Calu3 (cell line): ENCODE data around the gene SHCBP1L. TPM values are rescaled to one million over a fixed set of nuclear protein-coding genes. Genes with fewer than 3 reads are reported as not detected.

Experiments used
- BruUV-seq: library from RNA; stranded (reverse); fragments of 400-500 nt; replicated peaks from 2 replicates; lab custom pipeline; 2021; lab: Mats Ljungman, UMichigan
- CTCF ChIA-PET: fragments of 300-600 bp; sonication (Branson Sonifier 250); formaldehyde crosslinking; loops from one replicate; lab custom pipeline; 2022; ENCODE audit warnings: antibody characterized with exemption; lab: Charles Lee
- DNase-seq: peaks from one replicate; pipeline ENCODE4 v3.0.0; 2022
- H3K27ac Mint-ChIP-seq: one replicate; pipeline ENCODE4 v1.8.0; 2022; ENCODE audit warnings: mixed read lengths; ENCODE audit not compliant: unreplicated experiment
- H3K27me3 Mint-ChIP-seq: one replicate; pipeline ENCODE4 v1.8.0; 2022; ENCODE audit warnings: mixed read lengths; ENCODE audit not compliant: unreplicated experiment
- H3K36me3 Mint-ChIP-seq: one replicate; pipeline ENCODE4 v1.8.0; 2022; ENCODE audit warnings: mild to moderate bottlenecking, moderate library complexity, mixed read lengths; ENCODE audit not compliant: insufficient read depth, unreplicated experiment
- H3K4me1 Mint-ChIP-seq: one replicate; pipeline ENCODE4 v1.8.0; 2022; ENCODE audit warnings: mild to moderate bottlenecking, low read depth, mixed read lengths; ENCODE audit not compliant: unreplicated experiment
- H3K4me3 Mint-ChIP-seq: one replicate; pipeline ENCODE4 v1.8.0; 2022; ENCODE audit warnings: mild to moderate bottlenecking, low read depth, moderate library complexity, mixed read lengths; ENCODE audit not compliant: unreplicated experiment
- H3K9me3 Mint-ChIP-seq: one replicate; pipeline ENCODE4 v1.8.0; 2022; ENCODE audit warnings: low read depth, mixed read lengths; ENCODE audit not compliant: unreplicated experiment
- intact Hi-C: fragments of 100-400 bp; cut with micrococcal nuclease; formaldehyde crosslinking; loops from one replicate; pipeline ENCODE4 v1.10.0; 2022; ENCODE audit not compliant: unreplicated experiment
- total RNA-seq: library from RNA; stranded (reverse); gene quantifications from 2 replicates; pipeline ENCODE4 v1.2.3, GENCODE V29; 2022
- TF ChIP-seq, protein P1 (sequence below): fragments of 200-600 bp; IDR thresholded peaks from one replicate; pipeline ENCODE4 v1.8.0; 2022; ENCODE audit warnings: antibody characterized with exemption; ENCODE audit not compliant: unreplicated experiment

SHCBP1L gene
- total RNA-seq, 1 experiment from 2014 or later, result not detected

DNA sequence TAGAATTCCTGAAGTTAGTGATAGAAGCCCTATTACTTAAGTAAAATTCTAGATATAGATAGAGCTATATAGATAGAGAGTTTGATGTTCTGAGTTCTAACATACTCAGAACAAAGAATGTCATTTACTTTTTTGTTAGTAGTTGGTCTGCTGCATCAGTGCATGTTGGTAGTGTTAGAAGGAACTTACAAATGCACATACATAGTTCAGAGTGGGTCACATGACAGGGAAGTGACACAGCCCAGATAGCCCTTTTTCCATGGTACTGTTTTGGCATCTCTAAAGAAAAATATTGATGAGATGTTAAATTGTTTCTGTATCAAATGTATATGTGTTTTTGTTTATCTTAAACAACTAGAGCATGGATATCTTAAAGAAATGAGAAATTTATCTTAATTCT is 68.1 kb downstream of the SHCBP1L start:
- intact Hi-C loops, result loop anchor here (5.0 kb wide), 1 partner anchor 252 kb away; no protein-coding TSS in a partner anchor
- TF ChIP-seq, protein P1, sequence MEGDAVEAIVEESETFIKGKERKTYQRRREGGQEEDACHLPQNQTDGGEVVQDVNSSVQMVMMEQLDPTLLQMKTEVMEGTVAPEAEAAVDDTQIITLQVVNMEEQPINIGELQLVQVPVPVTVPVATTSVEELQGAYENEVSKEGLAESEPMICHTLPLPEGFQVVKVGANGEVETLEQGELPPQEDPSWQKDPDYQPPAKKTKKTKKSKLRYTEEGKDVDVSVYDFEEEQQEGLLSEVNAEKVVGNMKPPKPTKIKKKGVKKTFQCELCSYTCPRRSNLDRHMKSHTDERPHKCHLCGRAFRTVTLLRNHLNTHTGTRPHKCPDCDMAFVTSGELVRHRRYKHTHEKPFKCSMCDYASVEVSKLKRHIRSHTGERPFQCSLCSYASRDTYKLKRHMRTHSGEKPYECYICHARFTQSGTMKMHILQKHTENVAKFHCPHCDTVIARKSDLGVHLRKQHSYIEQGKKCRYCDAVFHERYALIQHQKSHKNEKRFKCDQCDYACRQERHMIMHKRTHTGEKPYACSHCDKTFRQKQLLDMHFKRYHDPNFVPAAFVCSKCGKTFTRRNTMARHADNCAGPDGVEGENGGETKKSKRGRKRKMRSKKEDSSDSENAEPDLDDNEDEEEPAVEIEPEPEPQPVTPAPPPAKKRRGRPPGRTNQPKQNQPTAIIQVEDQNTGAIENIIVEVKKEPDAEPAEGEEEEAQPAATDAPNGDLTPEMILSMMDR, result no peak
- no peaks in the 10 kb centered on the region for H3K9me3 Mint-ChIP-seq
- CTCF ChIA-PET, result no interaction called here
- no peak overlapping the region for H3K27ac Mint-ChIP-seq
- no TSS peak for BruUV-seq
- H3K27me3 Mint-ChIP-seq, result no peaks in the 10 kb centered on the region
- H3K36me3 Mint-ChIP-seq, result peaks cover 93% of the 10 kb centered on the region
- DNase-seq, result no peak
- no peak overlapping the region for H3K4me3 Mint-ChIP-seq
- no peaks in the 10 kb centered on the region for H3K4me1 Mint-ChIP-seq

DNA sequence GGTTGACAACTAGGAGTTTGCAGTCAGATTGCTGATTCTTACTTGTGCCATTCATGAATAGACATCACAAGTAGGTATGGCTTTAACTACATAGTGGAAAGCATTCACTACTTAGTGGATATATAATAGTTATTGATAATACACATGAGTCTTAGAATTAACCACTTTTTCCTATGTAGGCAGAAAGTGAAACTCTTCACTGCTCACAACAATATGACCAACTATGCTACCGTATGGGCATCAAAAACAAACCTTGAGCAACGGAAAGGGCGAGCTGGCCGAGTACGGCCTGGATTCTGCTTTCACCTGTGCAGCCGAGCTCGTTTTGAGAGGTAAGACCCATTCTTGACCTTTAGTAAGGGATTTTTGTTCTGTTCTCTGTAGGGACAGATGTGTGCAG is 75.1 kb downstream of the SHCBP1L start:
- Mint-ChIP-seq H3K27me3 (no peaks in the 10 kb centered on the region), H3K4me1 (no peaks in the 10 kb centered on the region), H3K36me3 (peaks cover 94% of the 10 kb centered on the region), H3K4me3 (no peak overlapping the region), H3K27ac (no peak overlapping the region), H3K9me3 (no peaks in the 10 kb centered on the region)
- no peak for DNase-seq
- intact Hi-C loops, result no loop called here
- TF ChIP-seq, protein P1, result no peak
- no TSS peak for BruUV-seq
- CTCF ChIA-PET, result no interaction called here

DNA sequence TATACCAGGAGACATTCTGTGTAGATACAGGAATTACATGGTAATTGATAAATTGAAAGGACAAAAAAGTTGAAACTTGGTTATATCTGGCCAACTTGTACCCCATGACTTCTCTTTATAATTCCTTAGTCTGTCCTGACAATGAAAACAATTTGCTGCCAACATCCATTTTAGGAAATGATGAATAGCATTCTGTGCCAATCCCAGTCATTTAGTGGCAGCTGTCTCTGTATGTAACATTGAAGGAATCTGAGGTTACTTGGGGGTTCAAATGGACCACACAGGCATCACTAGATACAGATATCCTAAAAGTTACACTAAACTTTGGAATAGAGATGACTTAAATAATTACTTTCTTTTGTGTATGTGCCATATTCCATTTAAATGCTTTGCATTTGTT is 75.6 kb downstream of the SHCBP1L start:
- Mint-ChIP-seq H3K36me3 (peaks cover 94% of the 10 kb centered on the region), H3K9me3 (no peaks in the 10 kb centered on the region), H3K4me3 (no peak overlapping the region), H3K27ac (no peak overlapping the region), H3K4me1 (no peaks in the 10 kb centered on the region), H3K27me3 (no peaks in the 10 kb centered on the region)
- CTCF ChIA-PET, result no interaction called here
- DNase-seq, result no peak
- no TSS peak for BruUV-seq
- intact Hi-C loops, result no loop called here
- TF ChIP-seq, protein P1, result no peak

DNA sequence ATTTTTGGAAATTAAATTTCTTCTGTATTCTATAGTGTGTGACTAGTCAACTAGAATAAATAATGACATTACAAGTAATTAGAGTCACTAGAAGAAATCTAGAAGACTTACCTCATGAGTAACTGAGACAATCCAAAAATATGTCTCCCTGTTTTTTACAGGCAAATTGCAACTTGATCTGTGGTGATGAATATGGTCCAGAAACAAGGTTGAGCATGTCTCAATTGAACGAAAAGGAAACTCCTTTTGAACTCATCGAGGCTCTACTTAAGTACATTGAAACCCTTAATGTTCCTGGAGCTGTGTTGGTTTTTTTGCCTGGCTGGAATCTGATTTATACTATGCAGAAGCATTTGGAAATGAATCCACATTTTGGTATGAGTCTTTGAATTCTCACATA is 77.1 kb downstream of the SHCBP1L start:
- H3K9me3 Mint-ChIP-seq, result no peaks in the 10 kb centered on the region
- TF ChIP-seq, protein P1, result no peak
- intact Hi-C loops, result no loop called here
- CTCF ChIA-PET, result no interaction called here
- peaks cover 94% of the 10 kb centered on the region for H3K36me3 Mint-ChIP-seq
- H3K4me1 Mint-ChIP-seq, result no peaks in the 10 kb centered on the region
- no TSS peak for BruUV-seq
- H3K27ac Mint-ChIP-seq, result no peak overlapping the region
- H3K27me3 Mint-ChIP-seq, result no peaks in the 10 kb centered on the region
- no peak overlapping the region for H3K4me3 Mint-ChIP-seq
- DNase-seq, result no peak
